GM19239 (cell line): ENCODE data around the gene RAB11FIP2.

Experiments used
- DNase-seq: peaks from one replicate; pipeline ENCODE4 v3.0.0; 2011; ENCODE audit warnings: low spot score; ENCODE audit not compliant: insufficient read length
- FAIRE-seq: peaks from 2 replicates; lab custom pipeline; 2011; peaks lifted over from hg19 to GRCh38; lab: Jason Lieb, UNC

Gene RAB11FIP2

GRCh38 chr10:118036281-118036875 lies 10.4 kb downstream of the RAB11FIP2 start:
- DNase-seq (no peak), FAIRE-seq (no peak)

GRCh38 chr10:118035354-118036005 lies 11.3 kb downstream of the RAB11FIP2 start:
- no peak for DNase-seq
- no peak for FAIRE-seq

- DNase-seq (no peak), FAIRE-seq (no peak)
These were observed 11.9 kb downstream of the RAB11FIP2 start for GRCh38 chr10:118034791-118035261.

GRCh38 chr10:118033905-118034304 lies 12.8 kb downstream of the RAB11FIP2 start:
- DNase-seq (no peak), FAIRE-seq (no peak)

GRCh38 chr10:118032564-118032963 lies 14.2 kb downstream of the RAB11FIP2 start:
- no peak for FAIRE-seq

GRCh38 chr10:118031351-118032075 lies 15.2 kb downstream of the RAB11FIP2 start:
- DNase-seq: no peak
- FAIRE-seq: no peak

More at GRCh38 chr10:118032564-118032963, 14.2 kb downstream of the RAB11FIP2 start:
- DNase-seq: no peak

- peak; percentile 94 for FAIRE-seq
- peak; percentile 10 for DNase-seq
These were observed 18.1 kb downstream of the RAB11FIP2 start for GRCh38 chr10:118028619-118029018.

GRCh38 chr10:118027397-118027796 lies 19.3 kb downstream of the RAB11FIP2 start:
- no peak for DNase-seq
- FAIRE-seq: no peak

- FAIRE-seq (peak; percentile 21), DNase-seq (no peak)
These were observed 19.8 kb downstream of the RAB11FIP2 start for GRCh38 chr10:118026936-118027335.

- no peak for DNase-seq
- FAIRE-seq: no peak
These were observed 26.4 kb downstream of the RAB11FIP2 start for GRCh38 chr10:118020365-118020764.

- no peak for DNase-seq
- no peak for FAIRE-seq
These were observed 28.9 kb downstream of the RAB11FIP2 start for GRCh38 chr10:118017850-118018249.

- no peak for DNase-seq
- FAIRE-seq: no peak
These were observed 29.5 kb downstream of the RAB11FIP2 start for GRCh38 chr10:118017071-118017740.

- DNase-seq: no peak
- no peak for FAIRE-seq
These were observed 33.7 kb downstream of the RAB11FIP2 start for GRCh38 chr10:118012952-118013525.

- DNase-seq: no peak
- FAIRE-seq: no peak
These were observed 39.0 kb downstream of the RAB11FIP2 start for GRCh38 chr10:118007773-118008172.

GRCh38 chr10:118003126-118003525 lies 43.6 kb downstream of the RAB11FIP2 start:
- DNase-seq: no peak
- FAIRE-seq: no peak

GRCh38 chr10:118002581-118002980 lies 44.2 kb downstream of the RAB11FIP2 start:
- DNase-seq: no peak
- FAIRE-seq: no peak

- FAIRE-seq: no peak
- DNase-seq: no peak
These were observed 49.1 kb downstream of the RAB11FIP2 start for GRCh38 chr10:117997673-117998072.

- DNase-seq (no peak), FAIRE-seq (peak; percentile 23)
These were observed 50.0 kb downstream of the RAB11FIP2 start for GRCh38 chr10:117996709-117997108.

GRCh38 chr10:117994771-117995170 lies 52.0 kb downstream of the RAB11FIP2 start:
- DNase-seq (no peak), FAIRE-seq (no peak)

- no peak for FAIRE-seq
- DNase-seq: no peak
These were observed 53.6 kb downstream of the RAB11FIP2 start for GRCh38 chr10:117993166-117993565.
